Metanephros (tissue), 1 donor: ENCODE data around the gene HCRTR2. TPM values are rescaled to one million over a fixed set of nuclear protein-coding genes. Genes with fewer than 3 reads are reported as not detected.

Source experiments
- total RNA-seq: library from RNA; depleted of rRNA; stranded (reverse); fragments of >200 nt; gene quantifications from one replicate; pipeline ENCODE4 v1.2.3, GENCODE V29; 2014

The HCRTR2 gene
- total RNA-seq: 0.76 TPM

DNA sequence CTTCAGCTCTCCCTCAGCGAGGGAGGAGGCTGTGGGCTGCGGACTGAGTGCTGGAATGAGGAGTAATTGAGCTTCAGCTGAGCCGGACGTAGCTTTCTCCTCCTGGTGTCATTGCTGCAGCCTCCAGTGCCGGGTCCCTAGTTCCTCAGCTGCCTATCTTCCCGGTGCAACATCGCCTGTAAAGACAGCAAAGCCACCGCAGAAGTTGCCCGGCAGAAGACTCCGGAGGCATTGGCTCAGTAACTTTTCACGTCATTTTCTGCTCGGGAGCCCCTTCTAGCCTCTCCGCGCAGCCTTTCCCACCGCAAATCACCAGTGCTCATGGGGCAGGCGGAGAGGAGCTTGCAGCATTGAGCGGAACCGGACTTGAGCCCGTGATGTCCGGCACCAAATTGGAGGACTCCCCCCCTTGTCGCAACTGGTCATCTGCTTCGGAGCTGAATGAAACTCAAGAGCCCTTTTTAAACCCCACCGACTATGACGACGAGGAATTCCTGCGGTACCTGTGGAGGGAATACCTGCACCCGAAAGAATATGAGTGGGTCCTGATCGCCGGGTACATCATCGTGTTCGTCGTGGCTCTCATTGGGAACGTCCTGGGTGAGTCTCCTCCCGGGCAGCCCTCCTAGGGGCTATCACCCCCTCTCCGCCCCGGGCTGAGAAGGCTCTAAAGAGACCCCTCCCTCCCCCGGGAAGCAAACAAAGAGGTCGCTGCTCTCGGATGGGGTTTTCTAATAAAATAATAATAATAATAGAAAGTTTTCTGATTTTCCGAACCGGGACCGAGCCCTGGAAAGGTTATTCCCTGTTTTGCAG lies at the start of gene HCRTR2:
Gene HCRTR2, plus strand, starts transcription at position 305 of the 816 bp plus-strand sequence. Its CDS starts 73 bp downstream, at position 378.

GRCh38 chr6:55327169-55327568 lies 152.9 kb downstream of the HCRTR2 start, which contains the start of gene GFRAL:
Gene GFRAL, plus strand, starts transcription at chr6:55327469. Its CDS starts 86 bp downstream, at chr6:55327555.

Other genes starting within 250 kb of the HCRTR2 start
- not detected for gene GFRAL, start 153.0 kb downstream of the HCRTR2 start, total RNA-seq